Measurements from ENCODE around the gene SLC6A6.
"Not testable (repeated sequence)": the region's sequence is repeated elsewhere in the genome, so short reads cannot be mapped to it uniquely, and the experiment has no call there.

The SLC6A6 gene

DNA sequence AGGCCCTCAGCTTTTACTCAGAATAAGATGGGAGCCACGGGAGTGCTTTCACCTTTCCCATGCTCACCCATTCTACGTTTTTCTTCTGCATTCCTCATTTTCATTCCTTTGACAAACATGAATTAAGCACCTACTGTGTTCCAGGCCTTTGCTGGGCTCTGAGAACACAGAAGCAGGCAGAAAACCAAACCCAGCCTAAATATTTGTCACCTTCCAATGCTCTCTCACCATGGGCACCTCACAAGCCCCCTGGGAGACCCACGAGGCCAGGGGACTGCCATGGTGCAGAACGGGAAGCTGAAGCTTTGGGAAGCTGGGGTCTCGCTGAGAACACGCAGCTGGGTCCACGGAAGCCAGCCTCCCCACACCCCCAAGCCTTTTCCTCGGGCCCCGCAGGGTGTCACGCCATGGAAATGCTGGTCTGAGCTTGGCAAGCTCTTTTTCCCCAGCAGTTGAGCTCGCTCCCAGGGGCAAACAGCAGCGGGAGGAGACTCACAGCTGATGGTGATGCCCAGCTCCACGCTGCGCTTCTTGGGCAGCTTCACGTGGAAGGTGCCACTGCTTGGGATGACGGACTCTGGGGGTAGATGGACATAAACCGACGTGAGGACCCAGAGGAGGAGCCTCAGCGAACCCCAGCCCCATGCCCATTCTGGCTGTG, 110.0 kb downstream of the SLC6A6 start:
- peaks cover 2% of the 10 kb centered on the region for H3K4me1 ChIP-seq
- no peak overlapping the region for H3K4me3 ChIP-seq (ENCODE audit: low read depth, low read length)
- H2AFZ ChIP-seq: no peak overlapping the region
- no peaks in the 10 kb centered on the region for H3K27me3 ChIP-seq (ENCODE audit: control insufficient read depth, insufficient read depth, low read length)
- no peak overlapping the region for H3K4me2 ChIP-seq (ENCODE audit: low read length)
- TF ChIP-seq, protein P1, sequence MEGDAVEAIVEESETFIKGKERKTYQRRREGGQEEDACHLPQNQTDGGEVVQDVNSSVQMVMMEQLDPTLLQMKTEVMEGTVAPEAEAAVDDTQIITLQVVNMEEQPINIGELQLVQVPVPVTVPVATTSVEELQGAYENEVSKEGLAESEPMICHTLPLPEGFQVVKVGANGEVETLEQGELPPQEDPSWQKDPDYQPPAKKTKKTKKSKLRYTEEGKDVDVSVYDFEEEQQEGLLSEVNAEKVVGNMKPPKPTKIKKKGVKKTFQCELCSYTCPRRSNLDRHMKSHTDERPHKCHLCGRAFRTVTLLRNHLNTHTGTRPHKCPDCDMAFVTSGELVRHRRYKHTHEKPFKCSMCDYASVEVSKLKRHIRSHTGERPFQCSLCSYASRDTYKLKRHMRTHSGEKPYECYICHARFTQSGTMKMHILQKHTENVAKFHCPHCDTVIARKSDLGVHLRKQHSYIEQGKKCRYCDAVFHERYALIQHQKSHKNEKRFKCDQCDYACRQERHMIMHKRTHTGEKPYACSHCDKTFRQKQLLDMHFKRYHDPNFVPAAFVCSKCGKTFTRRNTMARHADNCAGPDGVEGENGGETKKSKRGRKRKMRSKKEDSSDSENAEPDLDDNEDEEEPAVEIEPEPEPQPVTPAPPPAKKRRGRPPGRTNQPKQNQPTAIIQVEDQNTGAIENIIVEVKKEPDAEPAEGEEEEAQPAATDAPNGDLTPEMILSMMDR (IDR thresholded peaks at IDR 0.05): no peak
- no peaks in the 10 kb centered on the region for H3K9me3 ChIP-seq (ENCODE audit: control insufficient read depth, low read length)
- no peaks in the 10 kb centered on the region for H3K36me3 ChIP-seq (ENCODE audit: control insufficient read depth, insufficient read depth, low read length)
- no peak overlapping the region for H3K9ac ChIP-seq
- H3K79me2 ChIP-seq: no peaks in the 10 kb centered on the region
- no peak overlapping the region for H3K27ac ChIP-seq

DNA sequence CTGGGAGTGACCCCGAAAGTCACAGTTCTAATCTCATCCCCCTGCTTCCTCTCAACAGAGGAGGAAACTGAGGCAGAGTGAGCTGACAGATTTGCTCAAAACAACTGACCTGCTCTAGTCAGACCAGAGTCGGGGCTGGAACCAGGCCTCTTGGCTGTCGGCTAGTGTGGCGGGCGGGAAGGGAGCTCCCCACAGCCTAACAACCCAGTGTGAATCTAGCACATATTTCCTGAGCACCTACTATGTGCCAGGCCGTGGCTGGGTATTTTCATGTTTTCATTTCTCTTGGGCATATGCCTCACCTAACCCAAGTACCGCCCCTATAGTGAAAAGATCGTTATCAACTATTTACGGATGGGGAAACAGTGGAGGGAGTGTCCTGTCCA, 110.5 kb downstream of the SLC6A6 start:
- Histone ChIP-seq H3K4me3 (ENCODE audit: low read depth, low read length) (no peak overlapping the region), H3K9ac (no peak overlapping the region), H3K9me3 (ENCODE audit: control insufficient read depth, low read length) (no peaks in the 10 kb centered on the region), H3K4me2 (ENCODE audit: low read length) (no peak overlapping the region), H2AFZ (no peak overlapping the region), H3K4me1 (peaks cover 2% of the 10 kb centered on the region), H3K79me2 (no peaks in the 10 kb centered on the region), H3K36me3 (ENCODE audit: control insufficient read depth, insufficient read depth, low read length) (no peaks in the 10 kb centered on the region), H3K27me3 (ENCODE audit: control insufficient read depth, insufficient read depth, low read length) (no peaks in the 10 kb centered on the region), H3K27ac (no peak overlapping the region)
- TF ChIP-seq, protein P1 (IDR thresholded peaks at IDR 0.05): no peak

DNA sequence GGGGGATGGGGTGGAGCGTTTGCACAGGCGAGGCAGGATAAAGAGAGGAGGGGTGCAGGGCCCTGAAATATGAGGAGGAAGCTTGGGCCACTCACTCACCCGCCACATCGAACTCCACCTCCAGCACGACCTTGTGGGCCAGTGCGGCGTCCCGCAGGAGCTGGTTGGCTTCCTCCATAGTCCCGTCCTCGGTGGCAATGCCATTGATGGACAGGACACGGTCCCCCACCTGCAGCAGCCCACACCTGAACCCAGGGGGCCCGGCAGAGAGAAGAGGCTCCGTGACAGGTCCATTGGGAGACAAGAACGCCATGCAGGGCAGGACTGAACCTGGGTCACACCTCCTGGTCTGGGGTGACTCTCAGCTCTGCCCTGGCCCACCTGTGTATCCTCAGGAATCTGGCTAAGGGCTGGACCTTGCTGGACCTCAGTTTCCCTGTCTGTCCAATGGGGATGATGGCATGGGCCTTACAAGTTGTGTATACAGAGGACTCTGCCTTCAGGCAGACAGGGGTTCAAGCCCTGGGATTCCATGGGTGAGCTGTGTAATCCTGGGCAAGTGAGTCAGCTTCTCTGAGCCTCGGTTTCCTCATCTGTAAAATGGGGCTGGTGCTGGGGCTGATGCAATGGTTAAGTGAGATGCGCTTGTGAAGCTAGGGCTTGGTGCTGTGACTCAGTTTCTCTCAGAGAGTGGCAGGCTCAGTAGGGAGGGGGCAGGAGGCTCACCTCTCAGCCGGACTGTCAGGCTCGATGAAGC, 111.3 kb downstream of the SLC6A6 start:
- Histone ChIP-seq H3K36me3 (ENCODE audit: control insufficient read depth, insufficient read depth, low read length) (no peaks in the 10 kb centered on the region), H3K9me3 (ENCODE audit: control insufficient read depth, low read length) (no peaks in the 10 kb centered on the region), H3K27ac (no peak overlapping the region), H3K27me3 (ENCODE audit: control insufficient read depth, insufficient read depth, low read length) (no peaks in the 10 kb centered on the region), H3K4me2 (ENCODE audit: low read length) (no peak overlapping the region), H3K4me1 (peaks cover under 1% of the 10 kb centered on the region), H3K9ac (no peak overlapping the region), H3K4me3 (ENCODE audit: low read depth, low read length) (no peak overlapping the region), H2AFZ (no peak overlapping the region), H3K79me2 (no peaks in the 10 kb centered on the region)
- TF ChIP-seq, protein P1 (IDR thresholded peaks at IDR 0.05): no peak

DNA sequence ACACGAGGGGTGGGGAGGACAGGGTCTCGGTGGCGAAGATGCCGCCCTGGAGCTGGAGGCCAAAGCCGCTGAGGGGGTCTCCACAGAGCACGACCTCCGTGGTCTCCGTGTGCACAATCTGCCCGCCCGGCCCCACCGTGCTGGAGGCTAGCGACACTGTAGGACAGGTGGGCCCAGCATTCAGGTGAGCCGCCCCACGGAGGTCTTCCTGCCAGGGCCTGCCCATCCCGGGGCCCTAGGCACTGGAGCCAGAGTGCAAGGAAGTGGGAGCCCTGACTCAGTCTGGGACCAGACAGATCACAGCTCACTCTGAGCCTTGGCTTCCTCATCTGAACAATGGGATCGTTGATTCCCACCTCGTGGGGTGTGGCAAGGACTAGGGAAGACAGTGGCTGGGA, 111.9 kb downstream of the SLC6A6 start:
- Histone ChIP-seq H3K4me1 (no peaks in the 10 kb centered on the region), H3K79me2 (no peaks in the 10 kb centered on the region), H3K4me3 (ENCODE audit: low read depth, low read length) (no peak overlapping the region), H2AFZ (no peak overlapping the region), H3K9me3 (ENCODE audit: control insufficient read depth, low read length) (no peaks in the 10 kb centered on the region), H3K9ac (no peak overlapping the region), H3K27ac (no peak overlapping the region), H3K4me2 (ENCODE audit: low read length) (no peak overlapping the region), H3K27me3 (ENCODE audit: control insufficient read depth, insufficient read depth, low read length) (no peaks in the 10 kb centered on the region), H3K36me3 (ENCODE audit: control insufficient read depth, insufficient read depth, low read length) (no peaks in the 10 kb centered on the region)
- TF ChIP-seq, protein P1 (IDR thresholded peaks at IDR 0.05): no peak

DNA sequence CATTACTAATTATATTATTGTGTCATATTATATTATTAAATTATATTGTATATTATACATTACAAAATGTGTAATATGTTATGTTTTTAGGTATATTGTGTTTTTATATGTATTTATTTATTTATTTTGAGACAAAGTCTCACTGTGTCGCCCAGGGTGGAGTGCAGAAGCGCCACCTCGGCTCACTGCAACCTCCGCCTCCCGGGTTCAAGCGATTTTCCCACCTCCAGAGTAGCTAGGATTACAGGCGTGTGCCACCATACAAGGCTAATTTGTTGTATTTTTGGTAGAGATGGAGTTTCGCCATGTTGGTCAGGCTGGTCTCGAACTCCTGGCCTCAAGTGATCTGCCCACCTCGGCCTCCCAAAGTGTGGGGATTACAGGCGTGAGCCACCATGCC, 113.1 kb downstream of the SLC6A6 start:
- H3K9me3 ChIP-seq (ENCODE audit: control insufficient read depth, low read length); H3K4me2 ChIP-seq (ENCODE audit: low read length); H3K4me3 ChIP-seq (ENCODE audit: low read depth, low read length); H3K79me2 ChIP-seq; H3K9ac ChIP-seq; H3K36me3 ChIP-seq (ENCODE audit: control insufficient read depth, insufficient read depth, low read length); H3K27ac ChIP-seq; H3K4me1 ChIP-seq; H2AFZ ChIP-seq; H3K27me3 ChIP-seq (ENCODE audit: control insufficient read depth, insufficient read depth, low read length): not testable (repeated sequence)
